ENCODE results near the gene GNB5.

GNB5 gene

GRCh38 chr15:52207191-52207590, 16.0 kb upstream of the GNB5 start:
- no peak for DNase-seq (ENCODE audit: low read depth in 2 of 2)

DNA sequence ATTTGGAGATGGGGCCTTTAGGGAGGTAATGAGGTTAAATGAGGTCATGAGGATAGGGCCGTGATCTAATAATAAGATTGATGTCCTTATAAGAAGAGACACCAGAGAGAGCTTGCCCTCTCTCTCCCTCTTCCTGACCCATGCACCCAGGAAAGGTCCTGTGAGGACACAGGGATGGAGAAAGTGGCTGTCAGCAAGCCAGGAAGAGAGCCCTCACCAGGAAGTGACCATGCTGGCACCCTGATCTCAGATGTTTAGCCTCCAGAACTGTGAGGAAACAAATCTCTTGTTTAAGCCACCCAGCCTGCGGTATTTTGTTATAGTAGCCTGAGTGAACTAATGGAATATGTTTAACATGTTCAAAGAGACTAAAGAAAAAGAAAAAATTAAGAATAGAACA, 15.3 kb upstream of the GNB5 start:
- DNase-seq (ENCODE audit: low read depth in 2 of 2), result no peak

GRCh38 chr15:52204657-52205056, 13.5 kb upstream of the GNB5 start:
- DNase-seq (ENCODE audit: low read depth in 2 of 2), result no peak

- DNase-seq (ENCODE audit: low read depth in 2 of 2), result no peak
Measured at GRCh38 chr15:52200831-52201365, 9.7 kb upstream of the GNB5 start.

DNA sequence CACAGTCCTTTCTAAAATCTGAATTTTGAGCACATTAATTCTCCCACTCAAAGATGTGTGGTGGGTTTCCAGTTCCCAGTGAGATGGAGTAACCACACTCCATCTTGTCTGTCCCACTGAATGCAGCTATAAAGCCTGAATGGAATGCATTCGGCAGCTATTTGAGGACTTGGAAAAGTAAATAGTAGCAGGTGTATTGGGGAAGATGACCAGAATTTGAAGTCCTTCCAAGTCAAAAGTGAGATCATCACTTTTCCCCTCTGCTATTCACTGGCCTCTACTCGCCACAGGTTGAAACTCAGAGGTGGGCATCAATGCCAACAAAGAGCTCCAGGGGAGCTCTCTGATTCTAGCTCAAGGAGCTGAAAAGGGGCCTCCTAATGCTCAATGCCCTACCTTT, 8.1 kb upstream of the GNB5 start:
- no peak for DNase-seq (ENCODE audit: low read depth in 2 of 2)

DNA sequence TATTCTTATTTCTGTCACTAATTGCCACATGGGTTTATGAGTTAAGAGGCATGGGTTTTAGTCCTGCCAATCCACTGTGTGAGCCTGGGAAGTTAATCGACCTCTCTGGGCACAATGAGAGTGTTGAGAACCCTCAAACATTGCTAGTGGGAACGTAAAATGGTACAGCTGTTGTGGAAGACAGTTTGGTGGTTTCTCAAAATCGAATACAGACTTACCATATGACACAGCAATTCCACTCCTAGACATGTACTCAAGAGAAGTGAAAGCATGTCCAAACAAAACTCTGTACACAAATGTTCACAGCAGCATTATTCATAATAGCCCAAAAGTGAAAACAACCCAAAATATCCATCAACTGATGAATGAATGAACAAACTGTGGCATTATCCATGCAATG, 5.7 kb upstream of the GNB5 start:
- no peak for DNase-seq (ENCODE audit: low read depth in 2 of 2)

DNA sequence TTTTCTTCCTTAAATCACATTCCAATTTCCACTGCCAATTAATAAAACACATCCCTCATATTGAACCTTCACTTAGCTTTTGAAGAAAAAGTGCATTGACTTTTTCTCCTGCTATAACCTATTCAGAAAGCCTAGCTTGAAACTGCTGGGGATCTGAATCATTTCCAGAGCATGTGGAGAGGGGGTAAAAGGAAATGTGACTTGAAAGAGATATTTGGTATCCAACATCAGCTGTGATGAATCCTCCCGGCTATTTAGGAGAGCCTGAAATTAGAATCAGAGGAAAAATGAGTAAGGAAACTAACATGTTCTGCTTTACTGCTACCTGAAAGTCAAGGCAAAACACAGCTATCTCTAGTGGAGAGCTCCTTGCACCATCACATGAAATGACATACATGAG, 2.6 kb upstream of the GNB5 start:
- DNase-seq (ENCODE audit: low read depth in 2 of 2), result no peak

GRCh38 chr15:52193321-52193720, 2.1 kb upstream of the GNB5 start:
- no peak for DNase-seq (ENCODE audit: low read depth in 2 of 2)

GRCh38 chr15:52186651-52187486, 4.3 kb downstream of the GNB5 start:
- no peak for DNase-seq (ENCODE audit: low read depth in 2 of 2)

DNA sequence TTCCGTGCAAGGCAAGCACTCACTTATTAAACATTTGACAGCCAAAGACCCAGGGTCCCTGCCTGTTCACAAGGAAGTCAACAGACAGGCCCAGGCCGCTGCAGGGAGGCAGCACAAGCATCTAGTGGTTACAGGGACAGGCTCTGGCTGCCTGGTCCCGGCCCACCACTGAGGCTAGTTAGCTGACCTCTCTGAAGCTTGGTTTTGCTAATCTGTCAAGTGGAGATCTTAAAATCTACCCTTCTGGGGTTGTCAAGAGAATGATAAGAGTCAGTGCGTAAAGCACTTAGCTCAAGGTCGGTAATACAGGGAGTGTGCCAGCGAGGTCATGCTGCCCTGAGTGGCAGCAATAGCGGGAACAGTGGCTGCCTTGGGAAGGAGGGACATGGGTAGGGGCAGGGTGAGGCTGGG, 6.0 kb downstream of the GNB5 start:
- no peak for DNase-seq (ENCODE audit: low read depth in 2 of 2)

GRCh38 chr15:52184721-52185120, 6.5 kb downstream of the GNB5 start:
- DNase-seq (ENCODE audit: low read depth in 2 of 2), result no peak

GRCh38 chr15:52183562-52184173, 7.5 kb downstream of the GNB5 start:
- DNase-seq (ENCODE audit: low read depth in 2 of 2), result no peak

DNA sequence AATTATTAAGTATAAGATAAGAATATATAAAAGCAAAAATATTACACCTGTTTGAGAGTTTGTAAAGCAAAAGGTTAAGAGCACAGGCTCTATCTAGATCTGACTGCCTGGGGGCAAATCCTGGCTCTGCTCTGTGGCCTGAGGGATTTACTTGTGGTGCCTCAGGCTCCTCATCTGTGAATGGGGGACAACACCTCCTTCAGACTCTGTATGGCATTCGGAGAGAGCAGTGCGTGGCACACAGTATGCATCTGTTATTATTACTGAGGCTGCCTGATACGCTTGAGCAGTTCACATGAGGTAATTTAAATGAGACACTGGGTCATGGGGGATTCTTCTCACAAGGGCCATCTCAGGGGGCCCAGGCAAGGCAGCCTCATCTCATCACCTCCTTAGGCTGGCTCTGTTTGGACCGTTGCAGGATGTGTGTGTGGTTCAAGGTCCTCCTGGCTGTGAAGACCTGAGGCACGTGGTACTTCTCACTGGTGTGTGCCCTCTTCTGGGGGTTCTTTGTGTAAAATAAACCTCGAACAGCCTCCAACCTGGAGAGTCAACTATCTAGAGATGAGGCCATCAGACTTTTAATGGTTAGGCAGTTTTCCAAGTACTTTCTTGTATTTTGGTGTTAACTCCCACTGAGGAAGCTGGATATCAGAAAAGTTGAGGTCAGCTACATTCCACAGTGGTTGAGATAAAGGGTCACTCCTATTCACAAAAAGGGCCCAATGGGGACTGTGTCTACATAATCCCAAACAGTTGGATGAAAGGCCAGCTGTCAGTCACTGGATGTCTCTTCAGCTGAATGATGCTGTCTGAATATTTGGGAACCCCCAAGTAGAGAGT, 9.0 kb downstream of the GNB5 start:
- no peak for DNase-seq (ENCODE audit: low read depth in 2 of 2)

DNA sequence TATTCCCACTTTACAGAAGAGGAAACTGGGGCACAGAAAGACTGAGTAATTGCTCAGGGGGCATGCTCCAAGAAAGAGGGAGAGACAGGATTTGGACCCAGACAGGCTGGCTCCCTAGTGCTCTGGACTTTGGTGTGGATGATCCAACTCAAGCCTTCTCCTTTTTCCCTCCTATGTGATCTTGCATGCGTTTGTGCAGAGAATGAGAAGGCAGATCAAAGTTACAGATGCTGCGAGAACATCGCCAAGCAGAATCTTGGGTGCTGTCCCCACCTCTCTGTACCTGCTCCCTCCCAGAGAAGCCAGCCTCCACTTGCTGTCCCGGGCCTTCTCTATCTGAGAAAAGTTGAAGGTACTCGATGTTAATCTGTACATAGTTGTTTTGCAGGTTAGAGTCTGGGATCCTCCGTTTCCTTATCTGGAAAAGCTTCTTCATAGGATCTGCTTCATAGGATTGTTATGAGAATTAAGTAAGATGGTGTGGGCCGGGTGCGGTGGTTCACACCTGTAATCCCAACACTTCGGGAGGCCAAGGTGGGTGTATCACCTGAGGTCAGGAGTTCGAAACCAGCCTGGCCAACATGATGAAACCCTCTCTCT, 10.2 kb downstream of the GNB5 start:
- DNase-seq (ENCODE audit: low read depth in 2 of 2), result no peak

GRCh38 chr15:52180196-52180835, 10.9 kb downstream of the GNB5 start:
- peak in 1 of 2 donors; percentile 8 for DNase-seq (ENCODE audit: low read depth in 2 of 2)

- peak; percentile 71 to 79 for DNase-seq (ENCODE audit: low read depth in 2 of 2)
Measured at GRCh38 chr15:52179278-52180195, 11.7 kb downstream of the GNB5 start.

DNA sequence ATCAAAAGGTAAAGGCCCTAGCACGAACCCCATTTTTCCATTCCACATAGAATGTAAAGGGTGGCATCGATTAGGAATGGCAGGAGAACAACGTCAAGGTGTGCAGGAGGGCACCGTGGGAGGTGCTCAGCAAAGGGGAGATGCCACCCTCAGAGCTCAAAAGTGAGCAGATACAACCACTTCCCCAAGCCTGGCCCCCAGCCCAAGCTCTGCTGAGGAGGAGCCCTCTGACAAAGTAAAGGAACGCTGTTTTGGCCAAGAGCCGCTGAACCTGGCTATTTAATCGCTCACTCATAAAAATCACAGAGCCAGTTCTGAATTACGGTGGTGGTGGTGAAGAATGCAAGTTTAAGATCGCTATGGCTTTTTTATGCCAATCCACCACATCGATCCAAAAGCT, 12.4 kb downstream of the GNB5 start:
- DNase-seq (ENCODE audit: low read depth in 2 of 2), result no peak

DNA sequence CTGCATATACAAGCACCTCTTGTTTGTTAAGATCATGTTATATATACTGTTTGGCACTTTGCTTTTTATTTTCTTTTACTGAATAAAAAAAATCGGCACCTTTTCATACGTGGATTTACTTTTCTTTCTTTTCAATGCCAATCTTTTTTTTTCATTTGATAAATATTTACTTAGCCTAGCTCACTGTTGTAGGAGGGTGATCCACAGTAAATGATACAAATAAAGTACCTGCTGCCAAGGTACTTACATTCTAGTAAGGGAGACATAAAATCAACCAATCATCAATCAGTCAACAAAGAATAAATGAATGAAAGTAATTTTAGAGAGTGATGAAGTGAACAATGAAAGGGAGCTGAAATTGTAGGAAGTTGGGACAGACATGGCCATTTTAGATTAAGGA, 18.3 kb downstream of the GNB5 start:
- DNase-seq (ENCODE audit: low read depth in 2 of 2), result no peak

- no peak for DNase-seq (ENCODE audit: low read depth in 2 of 2)
Measured at GRCh38 chr15:52171807-52172206, 19.4 kb downstream of the GNB5 start.

- no peak for DNase-seq (ENCODE audit: low read depth in 2 of 2)
Measured at GRCh38 chr15:52171386-52171785, 19.8 kb downstream of the GNB5 start.
